IMR-90 (cell line): ENCODE data around the gene CYP2F1. TPM values are rescaled to one million over a fixed set of nuclear protein-coding genes. Genes with fewer than 3 reads are reported as not detected.
A peak's percentile ranks its signal among the peaks of the same experiment; 100 is the strongest.

Experiments
- ATAC-seq: fragments of 200-7000 bp; cut with Tn5 transposase; 2 replicates; pipeline ENCODE4 v1.9.1; 2020; ENCODE audit warnings: low read depth, mild to moderate bottlenecking, moderate library complexity
- BruUV-seq: library from RNA; stranded (reverse); fragments of 400-500 nt; replicated peaks from 2 replicates; lab custom pipeline; 2021; lab: Mats Ljungman, UMichigan
- CTCF ChIA-PET: fragments of 300-600 bp; formaldehyde crosslinking; extraction: SDS; loops from one replicate; lab custom pipeline; 2021; ENCODE audit warnings: antibody characterized with exemption; lab: Yijun Ruan, JAX
- POLR2A ChIA-PET: fragments of 300-600 bp; sonication (Branson Sonifier 250); formaldehyde crosslinking; loops from one replicate; lab custom pipeline; 2022; ENCODE audit warnings: antibody characterized with exemption; ENCODE audit not compliant: unreplicated experiment; lab: Charles Lee
- DNase-seq: peaks from one replicate; pipeline ENCODE4 v3.0.0; 2013
- H2AFZ ChIP-seq: replicated peaks from 2 replicates; pipeline ENCODE3; 2013; ENCODE audit warnings: low read length, mild to moderate bottlenecking; ENCODE audit not compliant: poor library complexity
- H2AK5ac ChIP-seq: 2 replicates; pipeline ENCODE4 v1.6.1; 2013; ENCODE audit warnings: low read depth, low read length, inconsistent platforms
- H2AK9ac ChIP-seq: replicated peaks from 2 replicates; pipeline ENCODE3; 2013; ENCODE audit warnings: mild to moderate bottlenecking, low read depth, low read length, moderate library complexity; ENCODE audit not compliant: poor library complexity
- H2BK120ac ChIP-seq: 2 replicates; pipeline ENCODE4 v1.6.1; 2013; ENCODE audit warnings: low read depth, low read length, inconsistent platforms
- H2BK15ac ChIP-seq: 3 replicates; pipeline ENCODE4 v1.6.1; 2013; ENCODE audit warnings: low read depth, low read length, inconsistent platforms
- H2BK20ac ChIP-seq: 2 replicates; pipeline ENCODE4 v1.6.1; 2013; ENCODE audit warnings: low read depth, mild to moderate bottlenecking, inconsistent platforms, low read length, moderate library complexity
- H2BK5ac ChIP-seq: 2 replicates; pipeline ENCODE4 v1.6.1; 2013; ENCODE audit warnings: mild to moderate bottlenecking, low read depth, low read length, inconsistent platforms; ENCODE audit not compliant: poor library complexity, severe bottlenecking
- H3K14ac ChIP-seq: replicated peaks from 2 replicates; pipeline ENCODE4 v1.6.1; 2013; ENCODE audit warnings: low read depth, low read length, inconsistent platforms
- H3K18ac ChIP-seq: 2 replicates; pipeline ENCODE4 v1.6.1; 2013; ENCODE audit warnings: low read depth, low read length, control low read depth
- H3K23ac ChIP-seq: 2 replicates; pipeline ENCODE4 v1.6.1; 2013; ENCODE audit warnings: low read depth, low read length, inconsistent platforms
- H3K27ac ChIP-seq: 2 replicates; pipeline ENCODE4 v1.5.1; 2013; ENCODE audit warnings: mild to moderate bottlenecking, control low read depth, low read length; ENCODE audit not compliant: insufficient read depth
- H3K27me3 ChIP-seq: 2 replicates; pipeline ENCODE4 v1.6.1; 2013; ENCODE audit warnings: low read length; ENCODE audit not compliant: control insufficient read depth, insufficient read depth
- H3K36me3 ChIP-seq: 2 replicates; pipeline ENCODE4 v1.6.1; 2013; ENCODE audit warnings: low read length, mixed read lengths; ENCODE audit not compliant: control insufficient read depth, insufficient read depth
- H3K4ac ChIP-seq: 2 replicates; pipeline ENCODE4 v1.6.1; 2013; ENCODE audit warnings: low read depth, low read length, inconsistent platforms
- H3K4me1 ChIP-seq: 2 replicates; pipeline ENCODE4 v1.6.1; 2013; ENCODE audit warnings: low read length, mixed read lengths; ENCODE audit not compliant: control insufficient read depth, insufficient read depth
- H3K4me2 ChIP-seq: 2 replicates; pipeline ENCODE4 v1.6.1; 2013; ENCODE audit warnings: low read depth, mild to moderate bottlenecking, control low read depth, low read length, moderate library complexity
- H3K4me3 ChIP-seq: 2 replicates; pipeline ENCODE4 v1.5.1; 2013; ENCODE audit warnings: low read depth, mild to moderate bottlenecking, control low read depth, low read length, moderate library complexity; ENCODE audit not compliant: insufficient read depth
- H3K56ac ChIP-seq: 2 replicates; pipeline ENCODE4 v1.6.1; 2013; ENCODE audit warnings: low read length, inconsistent platforms; ENCODE audit not compliant: insufficient read depth; ENCODE audit errors: extremely low read depth
- H3K79me1 ChIP-seq, 2 experiments: 2 replicates each; pipeline ENCODE4 v1.6.1; 2013; ENCODE audit warnings: low read length in 2 of 2, inconsistent platforms in 1 of 2, low read depth in 1 of 2
- H3K9ac ChIP-seq: 2 replicates; pipeline ENCODE4 v1.6.1; 2013; ENCODE audit warnings: low read depth, low read length, control low read depth
- H3K9me1 ChIP-seq: 2 replicates; pipeline ENCODE4 v1.6.1; 2013; ENCODE audit warnings: low read length, inconsistent platforms; ENCODE audit not compliant: insufficient read depth
- H3K9me3 ChIP-seq: 2 replicates; pipeline ENCODE4 v1.6.1; 2013; ENCODE audit warnings: low read length; ENCODE audit not compliant: control insufficient read depth, insufficient read depth
- H4K20me1 ChIP-seq: 2 replicates; pipeline ENCODE4 v1.6.1; 2013; ENCODE audit warnings: low read length, inconsistent platforms; ENCODE audit not compliant: insufficient read depth
- H4K5ac ChIP-seq: 2 replicates; pipeline ENCODE4 v1.6.1; 2013; ENCODE audit warnings: mild to moderate bottlenecking, low read depth, low read length, control low read depth
- H4K8ac ChIP-seq, 2 experiments: 2 replicates each; pipeline ENCODE4 v1.6.1; 2013; ENCODE audit warnings: low read depth in 2 of 2, low read length in 2 of 2, control low read depth in 1 of 2, inconsistent platforms in 1 of 2
- H4K91ac ChIP-seq: 2 replicates; pipeline ENCODE4 v1.6.1; 2013; ENCODE audit warnings: low read depth, low read length, inconsistent platforms; ENCODE audit not compliant: insufficient read depth
- BHLHE40 ChIP-seq: fragments of 150-350 bp; IDR thresholded peaks from 2 replicates; pipeline ENCODE4 v1.6.1; 2016; ENCODE audit warnings: mild to moderate bottlenecking, low read depth, low read length
- CHD1 ChIP-seq: IDR thresholded peaks from 2 replicates; pipeline ENCODE4 v1.6.1; 2012; ENCODE audit warnings: low read depth, low read length, improper control_type of control experiment
- FOS ChIP-seq: fragments of 150-350 bp; IDR thresholded peaks from 2 replicates; pipeline ENCODE4 v1.6.1; 2016; ENCODE audit warnings: low read depth, low read length
- MAZ ChIP-seq: IDR thresholded peaks from 2 replicates; pipeline ENCODE4 v1.6.1; 2012; ENCODE audit warnings: low read depth, mild to moderate bottlenecking, low read length, improper control_type of control experiment, moderate library complexity, borderline replicate concordance
- NFE2L2 ChIP-seq: fragments of 150-350 bp; IDR thresholded peaks from 2 replicates; pipeline ENCODE4 v1.6.1; 2016; ENCODE audit warnings: low read depth, mild to moderate bottlenecking, low read length
- USF2 ChIP-seq: fragments of 150-350 bp; IDR thresholded peaks from 2 replicates; pipeline ENCODE4 v1.6.1; 2017; ENCODE audit warnings: mild to moderate bottlenecking, antibody characterized with exemption, low read length, low read depth
- WGBS, 2 experiments: methylation state at CpG; one replicate each; pipeline versions ENCODE4 v1.1.5 to v1.1.7; 2013; ENCODE audit warnings: missing lambda C conversion rate in 2 of 2; ENCODE audit not compliant: insufficient read length in 1 of 2; ENCODE audit errors: extremely low coverage in 2 of 2; 5-methylcytosine and 5-hydroxymethylcytosine counted together
- dilution Hi-C: fragments of 300-500 bp; cut with HindIII; formaldehyde crosslinking; loops from one replicate; pipeline ENCODE4 v1.14.3; 2018; ENCODE audit warnings: low sequenced_read_pairs; ENCODE audit not compliant: unreplicated experiment
- in situ Hi-C: fragments of 300-500 bp; cut with MboI; formaldehyde crosslinking; loops from 3 replicates; pipeline ENCODE4 v1.14.3; 2019; ENCODE audit warnings: low sequenced_read_pairs, inconsistent platforms, mixed read lengths
- intact Hi-C: fragments of 100-400 bp; cut with micrococcal nuclease; formaldehyde crosslinking; loops from 2 replicates; pipeline ENCODE4 v1.10.0; 2022
- polyA plus RNA-seq, 3 experiments: library from polyadenylated mRNA; depleted of rRNA; stranded (reverse); fragments of >200 nt; gene quantifications; 2 replicates each; pipeline ENCODE4 v1.2.3, GENCODE V29; 2012; ENCODE audit warnings: low replicate concordance in 1 of 3
- total RNA-seq: library from RNA; depleted of rRNA; stranded (reverse); fragments of >200 nt; gene quantifications from 2 replicates; pipeline ENCODE4 v1.2.3, GENCODE V29; 2012

Gene CYP2F1
- total and polyA plus RNA-seq, 2 of the 4 experiments (the other 2 are of a cell fraction), result not detected

GRCh38 chr19:41095703-41096102 lies 18.5 kb upstream of the CYP2F1 start:
- H3K9me3 ChIP-seq, result no peaks in the 10 kb centered on the region
- no peak overlapping the region for H2AK5ac ChIP-seq
- H4K91ac ChIP-seq, result no peak overlapping the region
- H3K18ac ChIP-seq, result no peak overlapping the region
- H3K79me1 ChIP-seq, result no peaks in the 10 kb centered on the region
- no peak overlapping the region for H2AK9ac ChIP-seq
- WGBS, 2 experiments, result no CpG with 5 or more reads among the region's 15 CpGs
- H3K4me3 ChIP-seq, result no peak overlapping the region
- no peak for ATAC-seq
- H3K27ac ChIP-seq, result no peak overlapping the region
- H3K9ac ChIP-seq, result no peak overlapping the region
- no peak overlapping the region for H2BK120ac ChIP-seq
- no peak overlapping the region for H2BK15ac ChIP-seq
- H4K5ac ChIP-seq, result no peak overlapping the region
- intact Hi-C loops, result no loop called here
- no peaks in the 10 kb centered on the region for H3K4me1 ChIP-seq
- no peaks in the 10 kb centered on the region for H4K20me1 ChIP-seq
- BruUV-seq, result no TSS peak
- H3K36me3 ChIP-seq, result no peaks in the 10 kb centered on the region
- in situ Hi-C loops, result no loop called here
- no peak overlapping the region for H3K14ac ChIP-seq
- no peak overlapping the region for H4K8ac ChIP-seq
- POLR2A ChIA-PET, result no interaction called here
- no peak overlapping the region for H3K23ac ChIP-seq
- no peak overlapping the region for H3K56ac ChIP-seq
- no peaks in the 10 kb centered on the region for H3K9me1 ChIP-seq
- CTCF ChIA-PET, result no interaction called here
- dilution Hi-C loops, result no loop called here
- no peak overlapping the region for H2BK20ac ChIP-seq
- H3K4me2 ChIP-seq, result no peak overlapping the region
- H2AFZ ChIP-seq, result peak overlapping the region; percentile 23
- no peak overlapping the region for H2BK5ac ChIP-seq
- no peak for DNase-seq
- H3K4ac ChIP-seq, result no peak overlapping the region
- H3K27me3 ChIP-seq, result peaks cover 5% of the 10 kb centered on the region; the same call in 1 of the 2 replicates
- no peak for TF ChIP-seq MAZ
- TF ChIP-seq FOS, result no peak
- TF ChIP-seq NFE2L2, result no peak
- no peak for TF ChIP-seq CHD1
- TF ChIP-seq BHLHE40, result no peak
- no peak for TF ChIP-seq USF2
